Lung (tissue), 12 donors: ENCODE data around the gene CATSPERB. TPM values are rescaled to one million over a fixed set of nuclear protein-coding genes. Genes with fewer than 3 reads are reported as not detected.
A peak's percentile ranks its signal among the peaks of the same experiment; 100 is the strongest.

Experiments used
- ATAC-seq: fragments of 200-7000 bp; cut with Tn5 transposase; one replicate; pipeline ENCODE4 v1.9.1; 2020; ENCODE audit warnings: moderate number of reproducible peaks; ENCODE audit not compliant: insufficient read depth, low FRiP score
- DNase-seq, 3 donors: peaks; one replicate each; pipeline ENCODE4 v3.0.0-alpha.2; 2013 to 2017
- H3K27ac ChIP-seq, 2 donors: one replicate each; pipeline ENCODE4 v1.5.1; 2013; ENCODE audit warnings: mild to moderate bottlenecking in 2 of 2, moderate library complexity in 2 of 2, control low read depth in 1 of 2, inconsistent platforms in 1 of 2, low read depth in 1 of 2, low read length in 1 of 2
- H3K27me3 ChIP-seq, 3 donors: one replicate each; pipeline ENCODE4 v1.5.1; 2013; ENCODE audit warnings: low read length in 2 of 3; ENCODE audit not compliant: control insufficient read depth in 3 of 3, insufficient read depth in 3 of 3
- H3K36me3 ChIP-seq, 4 donors: one replicate each; pipeline ENCODE4 v1.5.1; 2013; ENCODE audit warnings: low read length in 4 of 4, mild to moderate bottlenecking in 1 of 4, moderate library complexity in 1 of 4; ENCODE audit not compliant: control insufficient read depth in 4 of 4, insufficient read depth in 4 of 4
- H3K4me1 ChIP-seq, 5 donors: one replicate each; pipeline ENCODE4 v1.5.1; 2013; ENCODE audit warnings: low read length in 5 of 5, mild to moderate bottlenecking in 2 of 5, moderate library complexity in 1 of 5; ENCODE audit not compliant: control insufficient read depth in 5 of 5, insufficient read depth in 5 of 5
- H3K4me3 ChIP-seq: one replicate; pipeline ENCODE4 v1.5.1; 2013; ENCODE audit warnings: mild to moderate bottlenecking, control low read depth, moderate library complexity
- H3K9ac ChIP-seq, 2 donors: one replicate each; pipeline ENCODE4 v1.5.1; 2013; ENCODE audit warnings: low read length in 2 of 2, control low read depth in 1 of 2; ENCODE audit not compliant: insufficient read depth in 1 of 2
- H3K9me3 ChIP-seq, 4 donors: one replicate each; pipeline ENCODE4 v1.5.1; 2013; ENCODE audit warnings: low read length in 3 of 4, mild to moderate bottlenecking in 1 of 4, moderate library complexity in 1 of 4; ENCODE audit not compliant: control insufficient read depth in 4 of 4, insufficient read depth in 3 of 4
- CTCF ChIP-seq: IDR thresholded peaks from 2 replicates; pipeline ENCODE4 v1.5.1; 2012; ENCODE audit warnings: mild to moderate bottlenecking; ENCODE audit errors: control extremely low read depth, extremely low read depth
- WGBS, 2 donors: extraction: QIAGEN DNeasy Blood & Tissue Kit; methylation state at CpG; one replicate each; pipeline ENCODE4 v1.1.7; 2013; 5-methylcytosine and 5-hydroxymethylcytosine counted together
- polyA plus RNA-seq, 2 donors: library from polyadenylated mRNA; stranded (reverse); fragments of 200-250 nt; gene quantifications; one replicate each; pipeline ENCODE4 v1.2.1, GENCODE V29; 2013
- total RNA-seq, 2 donors: library from RNA; depleted of rRNA in 1 of 2; stranded (reverse); fragments of >200 nt in 1 of 2; gene quantifications; one replicate each; pipeline ENCODE4 v1.2.1, GENCODE V29; 2014 to 2021
- donor health status: control.
- donor health status: control.
- donor health status: Bipolar disorder and iron deficiency.
- donor health status: healthy.
- donor health status: DM: yes; HTN: yes; CAD: no.

CATSPERB gene
- total and polyA plus RNA-seq, 4 donors, result 0.57 to 9.0 (median 4.3) TPM

DNA sequence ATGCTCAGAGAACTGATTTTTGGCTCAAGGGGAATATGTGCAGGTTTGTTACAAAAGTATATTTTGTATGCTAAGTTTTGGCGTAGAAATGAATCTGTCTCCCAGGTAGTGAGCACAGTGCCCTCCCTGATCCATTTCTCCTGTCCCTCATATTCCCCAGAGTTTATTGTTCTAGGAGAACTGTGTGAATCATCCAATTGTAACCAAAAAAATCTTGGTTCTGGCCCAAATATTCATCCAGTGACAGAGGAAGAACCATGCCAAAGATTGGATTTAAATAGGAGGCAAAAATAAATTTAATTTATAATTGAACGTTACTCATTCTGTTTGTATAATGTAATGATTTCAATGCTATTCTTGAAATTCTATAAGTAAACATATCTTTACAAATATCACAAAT lies 4.8 kb downstream of the CATSPERB start:
- no peak for TF ChIP-seq CTCF
- no peaks in the 10 kb centered on the region for H3K27me3 ChIP-seq
- WGBS, 2 donors, result 89 to 92% methylated on average over 2 of the region's 2 CpGs
- ATAC-seq (no peak), DNase-seq (no peak)
- H3K27ac ChIP-seq, result no peak overlapping the region
- no peaks in the 10 kb centered on the region for H3K4me1 ChIP-seq
- no peak overlapping the region for H3K4me3 ChIP-seq
- no peaks in the 10 kb centered on the region for H3K36me3 ChIP-seq
- H3K9ac ChIP-seq, result no peak overlapping the region
- H3K9me3 ChIP-seq, result no peaks in the 10 kb centered on the region

DNA sequence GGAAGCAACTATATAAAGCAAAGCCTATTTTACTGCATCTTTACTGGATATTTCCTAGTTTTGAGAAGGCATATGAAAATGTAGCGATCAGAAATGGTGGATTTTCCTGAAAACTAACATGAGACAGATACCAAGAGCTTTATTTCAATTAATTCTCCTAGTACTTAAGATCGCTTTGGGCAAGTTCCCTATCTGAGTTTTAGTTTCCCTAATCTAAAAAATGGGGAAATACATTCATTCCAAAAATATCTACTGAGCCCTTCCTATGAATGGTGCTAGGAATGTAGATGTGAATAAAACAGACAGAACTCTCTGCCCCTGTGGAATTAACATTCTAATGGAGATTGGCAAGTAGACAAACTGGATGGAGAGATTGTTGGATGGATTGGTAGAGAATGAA lies 8.4 kb downstream of the CATSPERB start:
- Histone ChIP-seq H3K9ac (no peak overlapping the region), H3K9me3 (no peaks in the 10 kb centered on the region), H3K4me3 (no peak overlapping the region), H3K27ac (no peak overlapping the region), H3K27me3 (no peaks in the 10 kb centered on the region), H3K4me1 (no peaks in the 10 kb centered on the region), H3K36me3 (no peaks in the 10 kb centered on the region)
- no peak for ATAC-seq
- TF ChIP-seq CTCF, result no peak
- WGBS, 2 donors, result 80 to 84% methylated on average over 2 of the region's 2 CpGs
- DNase-seq, result no peak

- no peak overlapping the region for H3K4me3 ChIP-seq
- no peaks in the 10 kb centered on the region for H3K27me3 ChIP-seq
- no peak overlapping the region for H3K9ac ChIP-seq
- H3K27ac ChIP-seq, result no peak overlapping the region
- no peak for TF ChIP-seq CTCF
- DNase-seq, result no peak
- H3K4me1 ChIP-seq, result no peaks in the 10 kb centered on the region
- no peaks in the 10 kb centered on the region for H3K9me3 ChIP-seq
- no peaks in the 10 kb centered on the region for H3K36me3 ChIP-seq
- ATAC-seq, result no peak
These were observed 9.5 kb downstream of the CATSPERB start for GRCh38 chr14:91722386-91722785.

DNA sequence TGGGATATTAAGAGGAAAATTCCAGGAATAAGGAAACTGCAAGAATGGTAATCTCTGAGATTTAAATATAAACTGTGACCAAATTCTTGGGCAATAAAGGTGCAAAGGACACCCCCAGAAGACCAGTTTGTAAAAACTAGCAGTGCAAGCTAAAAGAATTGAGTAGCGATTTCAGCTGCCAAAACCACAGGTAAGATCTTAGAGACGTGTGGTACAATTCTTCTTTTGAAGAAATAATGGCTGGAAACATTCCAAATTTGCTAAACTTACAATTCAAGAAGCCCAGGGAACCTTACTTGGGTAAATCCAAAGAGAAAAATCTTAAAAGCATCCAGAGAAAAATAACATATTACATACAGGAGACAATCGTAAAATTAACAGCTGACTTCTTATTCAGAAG lies 12.0 kb downstream of the CATSPERB start:
- ATAC-seq (no peak), DNase-seq (peak in 1 of 3 donors; percentile 1)
- 67 to 80% methylated on average over 3 of the region's 3 CpGs for WGBS, 2 donors
- H3K4me3 ChIP-seq, result no peak overlapping the region
- no peak overlapping the region for H3K27ac ChIP-seq
- H3K9me3 ChIP-seq, result no peaks in the 10 kb centered on the region
- H3K27me3 ChIP-seq, result no peaks in the 10 kb centered on the region
- H3K4me1 ChIP-seq, result no peaks in the 10 kb centered on the region
- H3K9ac ChIP-seq, result no peak overlapping the region
- no peak for TF ChIP-seq CTCF
- no peaks in the 10 kb centered on the region for H3K36me3 ChIP-seq
